Heart right ventricle (tissue), 16 donors: Measurements from ENCODE around the gene PITX3. TPM values are rescaled to one million over a fixed set of nuclear protein-coding genes. Genes with fewer than 3 reads are reported as not detected.

Source experiments
- ATAC-seq, 8 donors: fragments of 200-7000 bp; cut with Tn5 transposase; one replicate each; pipeline ENCODE4 v1.9.1; 2020; ENCODE audit warnings: mild to moderate bottlenecking in 8 of 8, moderate library complexity in 8 of 8, moderate number of reproducible peaks in 1 of 8
- DNase-seq, 2 donors: peaks; one replicate each; pipeline ENCODE4 v3.0.0-alpha.2; 2020
- H3K27ac ChIP-seq, 10 donors: fragments of 200-600 bp; sonication (generic) in 2 of 10; one replicate each; pipeline versions ENCODE4 v1.5.0 to v1.8.0; 2020 to 2022; ENCODE audit warnings: mild to moderate bottlenecking in 3 of 10
- H3K27me3 ChIP-seq, 7 donors: fragments of 200-600 bp; one replicate each; pipeline ENCODE4 v1.8.0; 2021 to 2022; ENCODE audit warnings: mild to moderate bottlenecking in 2 of 7
- H3K36me3 ChIP-seq, 9 donors: fragments of 200-600 bp; sonication (generic) in 1 of 9; one replicate each; pipeline versions ENCODE4 v1.5.0 to v1.8.0; 2020 to 2022; ENCODE audit warnings: mild to moderate bottlenecking in 2 of 9
- H3K4me1 ChIP-seq, 9 donors: fragments of 200-600 bp; sonication (generic) in 1 of 9; one replicate each; pipeline versions ENCODE4 v1.5.0 to v1.8.0; 2020 to 2022; ENCODE audit warnings: mild to moderate bottlenecking in 4 of 9
- H3K4me3 ChIP-seq, 10 donors: fragments of 200-600 bp; sonication (generic) in 2 of 10; one replicate each; pipeline versions ENCODE4 v1.5.0 to v1.8.0; 2020 to 2022; ENCODE audit warnings: mild to moderate bottlenecking in 7 of 10, moderate library complexity in 2 of 10
- H3K9me3 ChIP-seq, 11 donors: fragments of 200-600 bp in 10 of 11; sonication (generic) in 2 of 11; one replicate each; pipeline versions ENCODE4 v1.5.0 to v1.8.0; 2013 to 2022; ENCODE audit warnings: mild to moderate bottlenecking in 2 of 11, control low read depth in 1 of 11, moderate library complexity in 1 of 11
- CTCF ChIP-seq, 9 donors: fragments of 200-600 bp; sonication (generic) in 2 of 9; IDR thresholded peaks; one replicate each; pipeline versions ENCODE4 v1.5.0 to v1.8.0; 2021 to 2022; ENCODE audit warnings: antibody characterized with exemption in 9 of 9, mild to moderate bottlenecking in 5 of 9, moderate library complexity in 1 of 9
- WGBS, 2 donors: extraction: QIAGEN DNeasy Blood & Tissue Kit; methylation state at CpG; one replicate each; pipeline ENCODE4 v1.1.7; 2013; ENCODE audit warnings: inconsistent platforms in 1 of 2; 5-methylcytosine and 5-hydroxymethylcytosine counted together
- intact Hi-C, 10 donors: fragments of 100-400 bp; cut with DNase I; formaldehyde crosslinking; loops; one replicate each; pipeline versions ENCODE4 v1.11.1 to v1.14.2; 2022
- polyA plus RNA-seq, 2 donors: library from polyadenylated mRNA; stranded (reverse); fragments of 200-250 nt; gene quantifications; one replicate each; pipeline ENCODE4 v1.2.3, GENCODE V29; 2013
- total RNA-seq, 10 donors: library from RNA; stranded (reverse); fragmentation: NEBNext Ultra II Directional in 3 of 10; extraction: Animal tissue kit (Norgen Biotek cat#: 25700) in 3 of 10; gene quantifications; one replicate each; pipeline versions ENCODE4 v1.2.1 to v1.2.4, GENCODE V29; 2021 to 2023
- donor health status: Arrhythmogenic right ventricular cardiomyopathy.
- donor health status: ischemic (EF 13 %, LVEDD 7.1; RV severe dilation, severe dysfunction).
- donor health status: healthy with polysubstance abuse.
- donor health status: DM: no; HTN: yes; CAD: no.
- donor health status: DM: no; HTN: no; CAD: no.
- donor health status: ischemic (EF 25% LVEDD 6.9; RV normal size, moderate dysfunction).
- donor health status: ischemic (EF 25% LVEDD 5.7; RV mildly dilated, moderate dysfunction).
- donor health status: healthy.
- donor health status: DM: yes; HTN: yes; CAD: no.
- donor health status: Ischemic cardiomyopathy.
- donor health status: ischemic (EF 35%, LVEDD 5.7; RV mildly dilated, moderate dysfunction).
- donor health status: nonischemic (EF 11% LVEDD 7.7; RV severe dilation, severe dysfunction).
- donor health status: DM: yes; HTN: yes; CAD: no.
- donor health status: PGD.
- donor health status: ischemic (EF 29% LVEDD 5.4; RV normal size, mild dysfunction).
- donor health status: nonischemic (EF 23%, LVEDD 6.1; RV moderate dilation, normal function).

The PITX3 gene
- total and polyA plus RNA-seq, 12 donors = 0.21 to 10.4 (median 1.1) TPM

- intact Hi-C loops = no loop called here
- ATAC-seq (no peak), DNase-seq (no peak)
- Histone ChIP-seq H3K4me3 (no peak overlapping the region), H3K36me3 (no peaks in the 10 kb centered on the region), H3K27ac (no peak overlapping the region), H3K4me1 (no peaks in the 10 kb centered on the region), H3K27me3 (no peaks in the 10 kb centered on the region), H3K9me3 (peaks cover 0 to 17% (median 9%) of the 10 kb centered on the region in 11 donors)
- WGBS, 2 donors = 53 to 68% methylated on average over 1 of the region's 1 CpG
- TF ChIP-seq CTCF (IDR thresholded peaks at IDR 0.05) = no peak
These were observed 38.9 kb downstream of the PITX3 start for GRCh38 chr10:102202386-102202785.

GRCh38 chr10:102200751-102201640 is 40.3 kb downstream of the PITX3 start:
- no peak for ATAC-seq
- TF ChIP-seq CTCF (IDR thresholded peaks at IDR 0.05) = no peak
- intact Hi-C loops = no loop called here
- H3K27ac ChIP-seq = no peak overlapping the region
- 89 to 91% methylated on average over 32 to 34 of the region's 34 CpGs for WGBS, 2 donors
- no peak for DNase-seq
- H3K4me3 ChIP-seq = no peak overlapping the region
- no peaks in the 10 kb centered on the region for H3K36me3 ChIP-seq
- H3K9me3 ChIP-seq = peaks cover 0 to 17% (median 9%) of the 10 kb centered on the region in 11 donors
- no peaks in the 10 kb centered on the region for H3K27me3 ChIP-seq
- no peaks in the 10 kb centered on the region for H3K4me1 ChIP-seq

GRCh38 chr10:102198027-102198426 is 43.3 kb downstream of the PITX3 start:
- WGBS, 2 donors = 68 to 69% methylated on average over 2 of the region's 2 CpGs
- H3K36me3 ChIP-seq = no peaks in the 10 kb centered on the region
- H3K4me1 ChIP-seq = no peaks in the 10 kb centered on the region
- TF ChIP-seq CTCF (IDR thresholded peaks at IDR 0.05) = no peak
- no peaks in the 10 kb centered on the region for H3K27me3 ChIP-seq
- peaks cover 0 to 4% (median 0%) of the 10 kb centered on the region in 11 donors for H3K9me3 ChIP-seq
- no peak for DNase-seq
- H3K27ac ChIP-seq = no peak overlapping the region
- intact Hi-C loops = no loop called here
- no peak overlapping the region for H3K4me3 ChIP-seq
- ATAC-seq = no peak

- Histone ChIP-seq H3K27ac (no peak overlapping the region), H3K36me3 (no peaks in the 10 kb centered on the region), H3K4me3 (no peak overlapping the region), H3K4me1 (no peaks in the 10 kb centered on the region), H3K9me3 (peaks cover 0 to 7% (median 0%) of the 10 kb centered on the region in 11 donors), H3K27me3 (no peaks in the 10 kb centered on the region)
- intact Hi-C loops = no loop called here
- TF ChIP-seq CTCF (IDR thresholded peaks at IDR 0.05) = no peak
- 61 to 82% methylated on average over 2 of the region's 2 CpGs for WGBS, 2 donors
- ATAC-seq = no peak
- no peak for DNase-seq
These were observed 44.4 kb downstream of the PITX3 start for GRCh38 chr10:102196893-102197292.
